Measurements from ENCODE around the gene LCMT1. TPM values are rescaled to one million over a fixed set of nuclear protein-coding genes. Genes with fewer than 3 reads are reported as not detected.
"Not testable (repeated sequence)": the region's sequence is repeated elsewhere in the genome, so short reads cannot be mapped to it uniquely, and the experiment has no call there.

LCMT1 gene
- polyA plus RNA-seq = 34.6 TPM

- Mint-ChIP-seq H3K4me3 (peak within 1 kb of the TSS; percentile 86 to 98 (median 94)), H3K27ac (peak within 1 kb of the TSS; percentile 47 to 85 (median 84)), H3K4me1 (peaks cover 25 to 45% (median 26%) of the 10 kb centered on the region in 3 donors), H3K36me3 (peaks cover 2% of the 10 kb centered on the region), H3K9me3 (no peaks in the 10 kb centered on the region), H3K27me3 (no peaks in the 10 kb centered on the region)
Measured at GRCh38 chr16:25111403-25112166, at the start of gene LCMT1. Gene LCMT1, plus strand, starts transcription at chr16:25111742. Its CDS starts 142 bp downstream, at chr16:25111884.

- H3K4me3 Mint-ChIP-seq = peak overlapping the region in 2 of 4 donors; percentile 22 to 77
- no peaks in the 10 kb centered on the region for H3K27me3 Mint-ChIP-seq
- H3K36me3 Mint-ChIP-seq = peaks cover 2% of the 10 kb centered on the region
- peak overlapping the region in 2 of 3 donors; percentile 87 to 88 for H3K27ac Mint-ChIP-seq
- H3K9me3 Mint-ChIP-seq = no peaks in the 10 kb centered on the region
- peaks cover 37 to 54% (median 44%) of the 10 kb centered on the region in 3 donors for H3K4me1 Mint-ChIP-seq
Measured at GRCh38 chr16:25063102-25063501, 48.4 kb upstream of the LCMT1 start.

- peak overlapping the region in 2 of 4 donors; percentile 65 to 77 for H3K4me3 Mint-ChIP-seq
- peaks cover 2% of the 10 kb centered on the region for H3K36me3 Mint-ChIP-seq
- H3K27ac Mint-ChIP-seq = peak overlapping the region in 1 of 3 donors; percentile 87
- no peaks in the 10 kb centered on the region for H3K9me3 Mint-ChIP-seq
- no peaks in the 10 kb centered on the region for H3K27me3 Mint-ChIP-seq
- H3K4me1 Mint-ChIP-seq = peaks cover 40 to 53% (median 44%) of the 10 kb centered on the region in 3 donors
Measured at GRCh38 chr16:25063865-25064264, 47.7 kb upstream of the LCMT1 start.

- H3K36me3 Mint-ChIP-seq, H3K9me3 Mint-ChIP-seq, H3K27me3 Mint-ChIP-seq, H3K27ac Mint-ChIP-seq: not testable (repeated sequence)
- H3K4me3 Mint-ChIP-seq = peak overlapping the region in 2 of 4 donors; percentile 65 to 77
- peaks cover 40 to 53% (median 44%) of the 10 kb centered on the region in 3 donors for H3K4me1 Mint-ChIP-seq
Measured at GRCh38 chr16:25064281-25064680, 47.3 kb upstream of the LCMT1 start.

GRCh38 chr16:25064937-25065336 is 46.6 kb upstream of the LCMT1 start:
- Mint-ChIP-seq H3K27me3 (no peaks in the 10 kb centered on the region), H3K36me3 (peaks cover 2% of the 10 kb centered on the region), H3K4me1 (peaks cover 40 to 53% (median 44%) of the 10 kb centered on the region in 3 donors), H3K9me3 (no peaks in the 10 kb centered on the region), H3K27ac (no peak overlapping the region), H3K4me3 (peak overlapping the region in 2 of 4 donors; percentile 27 to 28)

- H3K27me3 Mint-ChIP-seq = no peaks in the 10 kb centered on the region
- H3K4me1 Mint-ChIP-seq = peaks cover 36 to 47% (median 37%) of the 10 kb centered on the region in 3 donors
- H3K27ac Mint-ChIP-seq = peak overlapping the region; percentile 79 to 99 (median 94)
- H3K36me3 Mint-ChIP-seq = peaks cover under 1% of the 10 kb centered on the region
- H3K4me3 Mint-ChIP-seq = peak overlapping the region; percentile 86 to 93 (median 89)
- H3K9me3 Mint-ChIP-seq = no peaks in the 10 kb centered on the region
Measured at GRCh38 chr16:25065899-25066298, 45.6 kb upstream of the LCMT1 start.

- Mint-ChIP-seq H3K4me3 (peak overlapping the region; percentile 86 to 93 (median 89)), H3K4me1 (peaks cover 34 to 42% (median 34%) of the 10 kb centered on the region in 3 donors), H3K27ac (peak overlapping the region; percentile 79 to 99 (median 94)), H3K9me3 (no peaks in the 10 kb centered on the region), H3K27me3 (no peaks in the 10 kb centered on the region), H3K36me3 (no peaks in the 10 kb centered on the region)
Measured at GRCh38 chr16:25066426-25066746, 45.2 kb upstream of the LCMT1 start.

- Mint-ChIP-seq H3K36me3 (no peaks in the 10 kb centered on the region), H3K27ac (peak overlapping the region; percentile 81 to 99 (median 94)), H3K4me1 (peaks cover 30 to 37% (median 31%) of the 10 kb centered on the region in 3 donors), H3K27me3 (no peaks in the 10 kb centered on the region), H3K4me3 (peak overlapping the region; percentile 88 to 95 (median 89)), H3K9me3 (no peaks in the 10 kb centered on the region)
Measured at GRCh38 chr16:25066747-25067631, 44.6 kb upstream of the LCMT1 start.

- peaks cover 3% of the 10 kb centered on the region for H3K36me3 Mint-ChIP-seq
- H3K27ac Mint-ChIP-seq = peak overlapping the region in 2 of 3 donors; percentile 12 to 74
- no peaks in the 10 kb centered on the region for H3K27me3 Mint-ChIP-seq
- peak overlapping the region in 3 of 4 donors; percentile 1 to 51 (median 27) for H3K4me3 Mint-ChIP-seq
- H3K9me3 Mint-ChIP-seq = no peaks in the 10 kb centered on the region
- peaks cover 11 to 22% (median 15%) of the 10 kb centered on the region in 3 donors for H3K4me1 Mint-ChIP-seq
Measured at GRCh38 chr16:25073854-25074253, 37.7 kb upstream of the LCMT1 start.

GRCh38 chr16:25078386-25078978 is 33.1 kb upstream of the LCMT1 start:
- Mint-ChIP-seq H3K27me3 (no peaks in the 10 kb centered on the region), H3K27ac (no peak overlapping the region), H3K4me3 (no peak overlapping the region), H3K9me3 (no peaks in the 10 kb centered on the region), H3K36me3 (peaks cover 9% of the 10 kb centered on the region), H3K4me1 (peaks cover 7 to 15% (median 8%) of the 10 kb centered on the region in 3 donors)

- Mint-ChIP-seq H3K36me3 (peaks cover 9% of the 10 kb centered on the region), H3K9me3 (no peaks in the 10 kb centered on the region), H3K27ac (no peak overlapping the region), H3K4me3 (no peak overlapping the region), H3K4me1 (peaks cover 0 to 4% (median 0%) of the 10 kb centered on the region in 3 donors), H3K27me3 (no peaks in the 10 kb centered on the region)
Measured at GRCh38 chr16:25079637-25080378, 31.7 kb upstream of the LCMT1 start.

- H3K36me3 Mint-ChIP-seq = peaks cover 9% of the 10 kb centered on the region
- no peak overlapping the region for H3K4me3 Mint-ChIP-seq
- no peaks in the 10 kb centered on the region for H3K9me3 Mint-ChIP-seq
- no peaks in the 10 kb centered on the region for H3K27me3 Mint-ChIP-seq
- H3K27ac Mint-ChIP-seq = no peak overlapping the region
- peaks cover 0 to 3% (median 0%) of the 10 kb centered on the region in 3 donors for H3K4me1 Mint-ChIP-seq
Measured at GRCh38 chr16:25080420-25081131, 31.0 kb upstream of the LCMT1 start.

- H3K27me3 Mint-ChIP-seq = no peaks in the 10 kb centered on the region
- H3K4me3 Mint-ChIP-seq = no peak overlapping the region
- no peak overlapping the region for H3K27ac Mint-ChIP-seq
- no peaks in the 10 kb centered on the region for H3K9me3 Mint-ChIP-seq
- peaks cover 11% of the 10 kb centered on the region for H3K36me3 Mint-ChIP-seq
- peaks cover 0 to 3% (median 0%) of the 10 kb centered on the region in 3 donors for H3K4me1 Mint-ChIP-seq
Measured at GRCh38 chr16:25081702-25082101, 29.8 kb upstream of the LCMT1 start.

- peaks cover 0 to 3% (median 0%) of the 10 kb centered on the region in 3 donors for H3K4me1 Mint-ChIP-seq
- no peak overlapping the region for H3K4me3 Mint-ChIP-seq
- no peaks in the 10 kb centered on the region for H3K9me3 Mint-ChIP-seq
- no peaks in the 10 kb centered on the region for H3K27me3 Mint-ChIP-seq
- H3K36me3 Mint-ChIP-seq = peaks cover 9% of the 10 kb centered on the region
- H3K27ac Mint-ChIP-seq = peak overlapping the region in 1 of 3 donors; percentile 50
Measured at GRCh38 chr16:25083065-25083464, 28.5 kb upstream of the LCMT1 start.

All from IgD-negative memory B cell (primary cell).